ENCODE measurements around the gene MORC2.

Gene MORC2

DNA sequence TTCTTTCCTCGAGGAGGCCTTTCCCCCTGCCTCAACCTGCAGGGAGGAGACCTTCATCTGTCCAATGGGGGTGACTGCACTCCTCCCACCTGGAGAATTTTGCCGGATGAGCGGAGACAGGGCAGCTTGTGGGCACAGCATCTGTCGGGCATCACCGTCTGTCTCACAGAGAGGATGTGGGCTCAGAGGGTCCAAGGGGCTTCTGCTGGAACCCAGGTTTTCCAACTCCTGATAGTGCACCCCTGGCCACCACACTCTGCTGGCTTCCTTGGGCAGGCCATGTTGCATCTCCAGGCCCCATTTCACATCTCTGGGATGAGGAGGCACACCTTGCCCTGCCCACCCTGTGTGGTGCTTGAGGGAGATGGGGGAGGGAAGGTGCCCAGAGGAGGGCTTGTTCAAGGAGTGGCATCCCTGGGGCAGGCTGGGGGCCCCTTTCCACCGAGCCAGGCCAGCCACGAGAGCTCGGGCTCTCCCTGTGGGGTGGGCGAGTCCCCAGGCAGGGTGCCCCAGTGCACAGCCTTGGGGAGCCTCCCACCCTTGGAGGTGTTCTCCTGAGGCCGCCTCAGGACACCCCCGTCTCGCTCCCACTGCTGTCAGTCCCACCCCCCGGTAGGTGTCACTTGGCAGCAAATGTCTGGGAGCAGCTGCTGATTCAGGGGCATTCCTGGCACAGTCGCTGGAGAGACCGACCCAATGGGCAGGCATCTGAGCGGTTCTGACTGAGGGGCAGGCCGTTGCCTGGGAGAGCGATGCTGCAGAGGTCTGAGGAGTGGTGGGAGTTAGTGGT, 84.2 kb downstream of the MORC2 start:
- Histone ChIP-seq H3K27ac (ENCODE audit: low read depth, low read length) (no peak overlapping the region), H3K27me3 (ENCODE audit: control insufficient read depth in 1 of 2, insufficient read depth in 2 of 2, low read length in 2 of 2) (no peaks in the 10 kb centered on the region), H3K9ac (ENCODE audit: low read length) (no peak overlapping the region), H3K4me3 (ENCODE audit: low read depth in 1 of 2, low read length in 2 of 2) (no peak overlapping the region), H3K36me3 (ENCODE audit: insufficient read depth, low read length) (no peaks in the 10 kb centered on the region), H3K4me1 (ENCODE audit: insufficient read depth, low read length) (no peaks in the 10 kb centered on the region), H3K9me3 (ENCODE audit: low read length) (no peaks in the 10 kb centered on the region)

DNA sequence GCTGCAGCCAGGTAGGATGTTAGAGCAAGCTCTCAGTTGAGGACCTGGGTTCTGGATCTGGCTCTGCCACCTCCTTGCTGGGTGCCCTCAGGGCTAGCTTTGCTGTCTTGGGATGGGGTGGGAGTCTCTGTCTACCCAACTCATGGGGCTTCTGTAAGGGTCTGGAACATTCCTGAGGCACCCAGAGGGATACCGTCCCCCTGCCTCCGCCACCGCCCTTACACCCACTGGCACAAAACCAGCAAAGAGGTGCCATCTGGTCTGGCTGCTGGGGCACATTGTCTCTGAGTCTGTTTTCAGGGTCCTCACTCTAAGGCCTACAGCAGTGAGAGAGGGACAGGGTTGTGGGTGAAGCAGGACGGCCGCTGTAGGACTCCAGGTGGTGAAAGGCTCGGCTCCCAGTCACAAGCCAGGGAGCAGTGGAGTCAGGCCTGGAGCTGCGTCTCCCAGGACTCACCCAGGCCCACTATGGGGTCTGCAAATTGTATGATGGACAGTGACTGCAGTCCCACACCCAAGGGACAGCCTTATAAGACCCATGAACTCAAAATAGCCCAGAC, 84.9 kb downstream of the MORC2 start:
- Histone ChIP-seq H3K9me3 (ENCODE audit: low read length) (no peaks in the 10 kb centered on the region), H3K4me1 (ENCODE audit: insufficient read depth, low read length) (no peaks in the 10 kb centered on the region)

DNA sequence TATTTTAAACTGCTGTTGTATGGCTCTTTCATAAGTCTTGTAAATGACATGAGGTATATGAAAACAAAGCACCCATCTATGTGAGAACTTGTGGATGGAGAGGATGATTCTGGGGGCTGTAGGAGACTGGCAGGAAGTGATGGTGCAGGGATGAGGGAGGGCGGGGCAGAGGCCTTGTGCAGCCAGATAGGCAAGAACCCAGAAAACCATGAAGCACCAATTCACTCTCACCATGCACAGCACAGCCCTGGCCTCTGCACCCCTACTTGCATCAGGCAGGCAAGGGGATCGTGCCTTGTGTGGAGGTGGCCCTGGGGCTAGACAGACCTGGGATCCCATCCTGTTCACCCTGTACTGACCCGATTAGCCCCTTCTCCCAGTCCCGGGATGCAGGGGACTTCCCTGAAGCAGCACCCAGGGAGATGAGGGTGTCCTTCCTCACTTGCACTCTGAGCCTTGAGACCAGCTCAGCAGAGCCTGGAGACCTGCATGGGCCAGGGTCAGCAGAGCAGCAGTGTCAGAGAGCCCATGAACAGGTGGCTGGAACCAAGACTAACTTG, 85.5 kb downstream of the MORC2 start:
- Histone ChIP-seq H3K4me3 (ENCODE audit: low read depth in 1 of 2, low read length in 2 of 2) (no peak overlapping the region), H3K36me3 (ENCODE audit: insufficient read depth, low read length) (no peaks in the 10 kb centered on the region), H3K4me1 (ENCODE audit: insufficient read depth, low read length) (no peaks in the 10 kb centered on the region), H3K27ac (ENCODE audit: low read depth, low read length) (no peak overlapping the region), H3K9ac (ENCODE audit: low read length) (no peak overlapping the region), H3K27me3 (ENCODE audit: control insufficient read depth in 1 of 2, insufficient read depth in 2 of 2, low read length in 2 of 2) (no peaks in the 10 kb centered on the region), H3K9me3 (ENCODE audit: low read length) (no peaks in the 10 kb centered on the region)

More for the DNA sequence above, 84.9 kb downstream of the MORC2 start:
- Histone ChIP-seq H3K36me3 (ENCODE audit: insufficient read depth, low read length) (no peaks in the 10 kb centered on the region), H3K4me3 (ENCODE audit: low read depth in 1 of 2, low read length in 2 of 2) (no peak overlapping the region), H3K27me3 (ENCODE audit: control insufficient read depth in 1 of 2, insufficient read depth in 2 of 2, low read length in 2 of 2) (no peaks in the 10 kb centered on the region), H3K9ac (ENCODE audit: low read length) (no peak overlapping the region), H3K27ac (ENCODE audit: low read depth, low read length) (no peak overlapping the region)

DNA sequence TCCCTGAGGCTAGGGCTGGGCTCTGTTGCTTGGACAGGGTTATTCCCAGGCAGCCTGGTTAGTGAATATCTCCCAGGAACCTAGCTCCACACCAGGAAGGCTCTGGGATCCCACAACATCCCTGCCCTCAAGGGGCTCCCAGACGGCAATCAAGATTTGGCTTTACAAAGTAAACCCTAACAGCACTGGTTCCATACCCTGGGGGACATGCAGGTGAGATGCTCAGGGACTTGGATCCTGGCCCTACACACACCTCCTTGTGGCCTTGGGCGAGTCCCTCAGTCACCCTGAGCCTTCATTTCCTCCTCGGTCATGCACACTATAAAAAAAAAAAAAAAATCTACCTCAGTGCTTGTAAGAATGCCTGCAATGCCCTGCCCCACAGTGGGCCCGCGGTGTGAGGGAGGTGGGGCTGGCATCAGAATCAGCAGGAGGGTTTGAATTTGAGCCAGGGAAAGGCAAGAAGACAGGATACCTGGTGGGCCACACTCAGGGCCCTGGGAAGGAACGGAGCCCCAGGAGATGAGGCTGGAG, 86.3 kb downstream of the MORC2 start:
- H3K4me1 ChIP-seq (ENCODE audit: insufficient read depth, low read length) = no peaks in the 10 kb centered on the region

DNA sequence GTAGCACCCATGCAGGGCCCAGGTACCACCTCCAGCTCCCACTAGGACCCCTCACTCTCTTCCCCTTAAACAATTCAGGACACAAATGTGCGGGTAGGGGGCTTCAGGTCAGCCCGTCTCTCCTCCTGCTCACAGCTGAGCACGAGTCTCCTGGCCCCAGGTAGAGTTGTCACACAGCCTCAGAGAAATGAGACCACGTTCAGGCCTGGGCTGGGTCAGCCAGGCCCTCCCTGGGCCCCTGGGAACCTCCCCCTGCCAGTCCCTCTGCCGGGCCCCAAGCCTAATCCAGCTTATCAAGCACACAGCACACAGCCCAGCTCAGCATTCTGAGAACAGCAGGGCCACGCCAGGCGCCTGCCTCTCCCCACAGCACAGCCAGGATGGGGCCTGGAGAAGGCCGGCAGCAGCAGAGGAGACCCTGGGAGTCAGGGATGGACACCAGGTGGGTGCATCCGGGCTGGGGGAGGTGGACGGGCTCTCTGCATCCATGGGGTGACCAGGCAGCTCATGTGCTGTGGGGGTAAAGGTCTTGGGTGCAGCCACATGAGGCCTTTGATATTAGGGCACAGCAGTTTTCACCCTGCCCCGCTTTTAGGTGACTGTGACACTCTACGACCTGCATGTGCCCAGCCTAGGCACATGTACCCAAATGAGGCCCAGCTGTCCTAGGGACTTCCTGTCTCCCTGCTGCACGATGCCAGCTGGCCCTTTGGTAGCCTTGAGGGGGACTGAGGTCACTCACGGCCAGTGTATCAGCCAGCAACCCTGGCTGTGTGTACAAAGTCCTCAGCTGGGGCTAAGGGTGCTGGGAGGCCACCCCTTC, 87.0 kb downstream of the MORC2 start:
- Histone ChIP-seq H3K9ac (ENCODE audit: low read length) (no peak overlapping the region), H3K27ac (ENCODE audit: low read depth, low read length) (no peak overlapping the region), H3K4me1 (ENCODE audit: insufficient read depth, low read length) (no peaks in the 10 kb centered on the region)

More for the DNA sequence above, 86.3 kb downstream of the MORC2 start:
- Histone ChIP-seq H3K27me3 (ENCODE audit: control insufficient read depth in 1 of 2, insufficient read depth in 2 of 2, low read length in 2 of 2) (no peaks in the 10 kb centered on the region), H3K4me3 (ENCODE audit: low read depth in 1 of 2, low read length in 2 of 2) (no peak overlapping the region), H3K27ac (ENCODE audit: low read depth, low read length) (no peak overlapping the region), H3K9me3 (ENCODE audit: low read length) (no peaks in the 10 kb centered on the region), H3K36me3 (ENCODE audit: insufficient read depth, low read length) (no peaks in the 10 kb centered on the region), H3K9ac (ENCODE audit: low read length) (no peak overlapping the region)

DNA sequence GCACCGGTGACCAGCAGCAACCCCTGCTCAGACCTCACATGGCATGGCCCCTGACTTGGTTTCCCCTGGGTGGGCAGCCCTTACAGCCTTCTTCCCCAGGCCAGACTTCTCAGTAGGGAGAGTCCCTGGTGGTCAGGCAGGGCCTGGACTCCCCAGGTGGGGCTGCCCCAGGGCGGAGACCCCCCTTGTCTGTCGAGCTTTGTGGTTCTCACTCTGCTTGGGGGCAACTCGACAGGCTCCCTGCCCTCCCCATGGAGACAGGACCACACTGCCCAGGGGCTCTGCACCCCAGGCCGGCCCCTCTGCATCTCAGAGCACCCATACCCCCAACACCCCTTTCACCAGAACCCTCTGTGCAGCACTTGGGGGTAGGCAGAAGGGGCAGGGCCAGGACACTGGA, 87.7 kb downstream of the MORC2 start:
- Histone ChIP-seq H3K27me3 (ENCODE audit: control insufficient read depth in 1 of 2, insufficient read depth in 2 of 2, low read length in 2 of 2) (no peaks in the 10 kb centered on the region), H3K4me1 (ENCODE audit: insufficient read depth, low read length) (no peaks in the 10 kb centered on the region), H3K9me3 (ENCODE audit: low read length) (no peaks in the 10 kb centered on the region), H3K27ac (ENCODE audit: low read depth, low read length) (no peak overlapping the region), H3K9ac (ENCODE audit: low read length) (no peak overlapping the region), H3K4me3 (ENCODE audit: low read depth in 1 of 2, low read length in 2 of 2) (no peak overlapping the region), H3K36me3 (ENCODE audit: insufficient read depth, low read length) (no peaks in the 10 kb centered on the region)

More for the DNA sequence above, 87.0 kb downstream of the MORC2 start:
- Histone ChIP-seq H3K27me3 (ENCODE audit: control insufficient read depth in 1 of 2, insufficient read depth in 2 of 2, low read length in 2 of 2) (no peaks in the 10 kb centered on the region), H3K4me3 (ENCODE audit: low read depth in 1 of 2, low read length in 2 of 2) (no peak overlapping the region), H3K9me3 (ENCODE audit: low read length) (no peaks in the 10 kb centered on the region), H3K36me3 (ENCODE audit: insufficient read depth, low read length) (no peaks in the 10 kb centered on the region)

DNA sequence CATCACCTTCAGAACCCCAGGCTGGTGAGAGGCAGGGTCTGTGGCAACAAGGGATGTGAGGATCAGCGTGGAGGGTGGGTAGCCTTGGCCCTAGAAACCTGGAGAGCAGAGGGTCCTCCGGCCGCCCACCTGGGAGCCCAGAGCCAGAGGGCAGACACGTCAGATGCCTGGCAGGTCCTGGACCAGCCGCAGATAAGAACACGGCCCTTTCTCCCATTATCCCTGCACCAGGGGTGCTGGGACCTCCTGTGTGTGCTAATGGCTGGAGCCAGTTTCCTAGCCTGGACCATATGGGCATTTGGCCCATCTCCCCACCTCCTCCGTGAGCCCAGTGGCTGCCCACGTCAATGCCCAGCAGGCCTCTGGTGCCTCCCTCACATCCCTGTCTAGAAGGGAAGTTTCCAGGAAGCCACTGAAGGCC, 88.4 kb downstream of the MORC2 start:
- no peak overlapping the region for H3K9ac ChIP-seq (ENCODE audit: low read length)
- no peaks in the 10 kb centered on the region for H3K27me3 ChIP-seq (ENCODE audit: control insufficient read depth in 1 of 2, insufficient read depth in 2 of 2, low read length in 2 of 2)
- H3K4me1 ChIP-seq (ENCODE audit: insufficient read depth, low read length) = no peaks in the 10 kb centered on the region
- H3K36me3 ChIP-seq (ENCODE audit: insufficient read depth, low read length) = no peaks in the 10 kb centered on the region
- no peak overlapping the region for H3K27ac ChIP-seq (ENCODE audit: low read depth, low read length)
- no peaks in the 10 kb centered on the region for H3K9me3 ChIP-seq (ENCODE audit: low read length)
- no peak overlapping the region for H3K4me3 ChIP-seq (ENCODE audit: low read depth in 1 of 2, low read length in 2 of 2)

DNA sequence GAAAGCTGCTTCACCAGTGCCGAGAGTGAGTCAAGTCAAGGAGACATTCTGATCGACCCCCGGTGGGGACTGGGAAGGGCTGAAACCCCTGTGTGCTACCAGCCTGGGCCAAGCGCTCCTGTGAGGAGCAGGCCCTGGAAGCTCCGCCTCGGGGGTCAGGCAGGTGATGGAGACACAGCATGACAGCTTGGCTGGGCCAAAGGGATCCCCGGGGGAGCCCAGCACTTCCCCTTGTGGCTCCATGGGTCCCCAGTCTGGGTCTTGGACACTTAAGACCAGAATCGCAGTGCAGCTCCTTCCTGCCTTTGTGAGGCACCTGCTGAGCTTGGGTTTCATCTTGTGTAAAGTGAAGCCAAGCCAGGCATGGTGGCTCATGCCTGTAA, 89.2 kb downstream of the MORC2 start:
- Histone ChIP-seq H3K4me1 (ENCODE audit: insufficient read depth, low read length) (no peaks in the 10 kb centered on the region), H3K9ac (ENCODE audit: low read length) (no peak overlapping the region), H3K36me3 (ENCODE audit: insufficient read depth, low read length) (no peaks in the 10 kb centered on the region), H3K27me3 (ENCODE audit: control insufficient read depth in 1 of 2, insufficient read depth in 2 of 2, low read length in 2 of 2) (no peaks in the 10 kb centered on the region), H3K4me3 (ENCODE audit: low read depth in 1 of 2, low read length in 2 of 2) (no peak overlapping the region), H3K27ac (ENCODE audit: low read depth, low read length) (no peak overlapping the region), H3K9me3 (ENCODE audit: low read length) (no peaks in the 10 kb centered on the region)

DNA sequence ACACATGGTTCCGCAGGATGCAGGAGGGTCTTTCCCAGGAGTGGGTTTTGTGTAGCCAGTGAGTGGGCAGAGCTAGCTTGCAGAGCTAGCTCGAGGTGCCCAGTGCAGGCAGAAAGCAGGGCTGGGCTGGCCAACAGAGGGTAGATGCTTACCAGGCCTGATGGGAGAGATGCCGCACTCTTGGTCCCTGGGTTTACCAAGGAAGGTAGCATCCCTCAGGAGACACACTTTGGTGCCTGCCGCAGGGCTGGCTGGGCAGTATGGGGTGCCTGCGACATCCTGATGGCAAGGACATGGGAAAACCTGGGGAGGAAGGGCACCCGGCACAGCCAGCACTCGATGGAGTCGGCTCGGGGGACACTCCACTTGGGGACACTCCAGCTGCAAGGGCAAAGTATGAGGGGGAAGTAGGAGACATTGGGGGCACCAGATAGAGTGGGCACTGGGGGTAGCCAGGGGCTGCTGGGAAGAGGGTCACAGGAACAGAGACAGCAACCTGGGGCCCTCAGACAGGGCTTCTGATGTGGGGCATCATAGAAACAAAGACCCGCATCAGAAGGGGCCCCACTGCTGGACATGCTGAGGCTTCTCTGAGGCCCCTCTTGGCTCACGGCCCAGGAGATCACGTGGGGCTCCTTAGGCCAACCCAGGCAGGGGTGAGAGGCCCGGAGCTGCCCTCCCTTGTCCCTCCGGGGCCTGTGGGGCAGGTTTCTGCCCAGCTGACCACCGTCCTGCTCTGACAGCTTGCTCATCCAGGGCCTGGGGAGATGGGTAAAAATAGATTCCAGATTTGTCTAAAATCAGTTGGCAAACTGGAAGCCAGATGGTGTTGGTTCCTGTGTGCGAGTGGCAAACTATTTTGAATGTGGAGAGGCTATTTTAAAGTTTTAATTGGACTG, 89.8 kb downstream of the MORC2 start:
- Histone ChIP-seq H3K9ac (ENCODE audit: low read length) (no peak overlapping the region), H3K27ac (ENCODE audit: low read depth, low read length) (no peak overlapping the region), H3K4me3 (ENCODE audit: low read depth in 1 of 2, low read length in 2 of 2) (no peak overlapping the region), H3K36me3 (ENCODE audit: insufficient read depth, low read length) (no peaks in the 10 kb centered on the region), H3K9me3 (ENCODE audit: low read length) (no peaks in the 10 kb centered on the region), H3K4me1 (ENCODE audit: insufficient read depth, low read length) (no peaks in the 10 kb centered on the region), H3K27me3 (ENCODE audit: control insufficient read depth in 1 of 2, insufficient read depth in 2 of 2, low read length in 2 of 2) (no peaks in the 10 kb centered on the region)

DNA sequence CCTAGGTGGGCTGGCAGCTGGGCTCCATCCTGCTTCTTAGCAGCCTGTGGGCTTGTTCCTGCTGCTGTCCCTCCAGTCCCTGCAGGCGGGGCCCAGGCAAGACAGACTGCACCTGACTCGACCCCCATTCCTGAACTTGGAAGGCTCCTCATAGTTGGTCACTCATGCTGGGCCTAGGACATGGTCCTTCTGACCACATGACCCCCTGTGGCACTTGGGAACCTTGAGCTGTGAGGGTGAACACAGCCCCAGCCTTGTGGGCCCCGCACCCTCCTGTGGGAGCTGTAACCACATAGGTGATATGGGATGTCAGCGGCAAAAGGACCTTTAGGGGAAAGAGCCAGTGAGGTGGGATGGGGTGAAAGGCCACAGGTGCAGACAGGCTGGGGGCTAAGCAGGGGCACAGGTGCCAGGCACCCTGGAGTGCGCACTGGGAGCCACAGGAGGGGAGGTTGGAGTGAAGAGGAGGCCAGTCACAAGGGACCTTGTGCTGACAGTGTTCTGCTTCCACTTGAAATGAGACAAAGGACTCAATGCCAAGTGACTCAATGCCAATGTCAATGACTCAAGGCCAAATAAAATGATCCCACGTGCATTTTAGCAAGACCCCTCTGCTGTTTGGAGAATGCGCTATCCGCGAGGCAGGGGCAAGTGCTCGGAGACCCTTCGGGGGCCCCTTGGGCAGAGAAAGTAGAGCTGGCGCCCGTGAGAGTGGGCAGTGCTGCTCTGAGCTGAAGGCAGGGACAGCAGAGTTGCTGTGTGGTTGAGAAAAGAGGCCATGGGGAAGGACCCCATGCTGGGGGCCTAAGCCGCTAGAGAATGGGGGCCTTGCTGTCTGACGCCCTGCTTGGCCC, 90.7 kb downstream of the MORC2 start:
- H3K9me3 ChIP-seq (ENCODE audit: low read length) = no peaks in the 10 kb centered on the region
- no peak overlapping the region for H3K27ac ChIP-seq (ENCODE audit: low read depth, low read length)
- H3K9ac ChIP-seq (ENCODE audit: low read length) = no peak overlapping the region
- no peaks in the 10 kb centered on the region for H3K36me3 ChIP-seq (ENCODE audit: insufficient read depth, low read length)
- no peaks in the 10 kb centered on the region for H3K4me1 ChIP-seq (ENCODE audit: insufficient read depth, low read length)
- no peak overlapping the region for H3K4me3 ChIP-seq (ENCODE audit: low read depth in 1 of 2, low read length in 2 of 2)
- H3K27me3 ChIP-seq (ENCODE audit: control insufficient read depth in 1 of 2, insufficient read depth in 2 of 2, low read length in 2 of 2) = no peaks in the 10 kb centered on the region

All from muscle layer of colon (tissue), 2 donors.